Adrenal gland (tissue), 12 donors: Measurements from ENCODE around the gene MRPL17. TPM values are rescaled to one million over a fixed set of nuclear protein-coding genes. Genes with fewer than 3 reads are reported as not detected.
A peak's percentile ranks its signal among the peaks of the same experiment; 100 is the strongest.

Source experiments
- DNase-seq, 7 donors: peaks; one replicate each; pipeline ENCODE4 v3.0.0-alpha.2; 2019 to 2020
- H3K27ac ChIP-seq, 5 donors: fragments of 200-600 bp; sonication (generic) in 4 of 5; 1 replicate in 3 of 5; 2 replicates in 2 of 5; pipeline versions ENCODE4 v1.5.1 to v1.8.0; 2016 to 2020; ENCODE audit warnings: mild to moderate bottlenecking in 1 of 5
- H3K27me3 ChIP-seq: fragments of 200-600 bp; 2 replicates; pipeline ENCODE4 v1.8.0; 2021
- H3K36me3 ChIP-seq, 2 donors: fragments of 200-600 bp; replicated peaks in 1 of 2; 1 replicate in 1 of 2; 2 replicates in 1 of 2; pipeline versions ENCODE4 v1.5.1 to v1.8.0; 2018 to 2022
- H3K4me1 ChIP-seq, 2 donors: fragments of 200-600 bp; replicated peaks in 1 of 2; 1 replicate in 1 of 2; 2 replicates in 1 of 2; pipeline versions ENCODE4 v1.5.1 to v1.8.0; 2018 to 2021
- H3K4me3 ChIP-seq, 4 donors: fragments of 200-600 bp; sonication (generic) in 3 of 4; one replicate each; pipeline ENCODE4 v1.5.1; 2016 to 2018
- H3K9me3 ChIP-seq, 3 donors: fragments of 200-600 bp; sonication (generic) in 1 of 3; replicated peaks in 1 of 3; 1 replicate in 2 of 3; 2 replicates in 1 of 3; pipeline versions ENCODE4 v1.5.1 to v1.8.0; 2016 to 2021
- CTCF ChIP-seq, 6 experiments: fragments of 450-650 bp in 4 of 6; fragments of 200-600 bp in 2 of 6; sonication (generic) in 1 of 6; IDR thresholded peaks; 1 replicate in 5 of 6; 2 replicates in 1 of 6; pipeline versions ENCODE4 v1.5.1 to v1.8.0; 2016 to 2021; ENCODE audit warnings: antibody characterized with exemption in 6 of 6, mild to moderate bottlenecking in 2 of 6, moderate library complexity in 1 of 6
- POLR2A ChIP-seq, 2 donors: fragments of 450-650 bp; IDR thresholded peaks; one replicate each; pipeline ENCODE4 v1.6.1; 2017; ENCODE audit warnings: antibody characterized with exemption in 2 of 2, mild to moderate bottlenecking in 2 of 2, moderate library complexity in 1 of 2
- WGBS, 4 donors: extraction: QIAGEN DNeasy Blood & Tissue Kit in 2 of 4; methylation state at CpG; one replicate each; pipeline versions ENCODE4 v1.1.5 to v1.1.7; 2013 to 2017; 5-methylcytosine and 5-hydroxymethylcytosine counted together
- intact Hi-C, 2 donors: fragments of 100-400 bp; cut with DNase I; formaldehyde crosslinking; loops; one replicate each; pipeline versions ENCODE4 v1.14.1 to v1.15.0; 2022 to 2023
- polyA plus RNA-seq, 3 donors: library from polyadenylated mRNA; stranded (reverse); fragments of 200-250 nt in 2 of 3; fragments of 350-450 nt in 1 of 3; fragmentation: Illumina TruSeq in 1 of 3; extraction: RNeasy Lipid Tissue Mini Kit (QIAGEN cat#74804) in 1 of 3; gene quantifications; one replicate each; pipeline ENCODE4 v1.2.3, GENCODE V29; 2013 to 2014
- total RNA-seq, 9 donors: library from RNA; depleted of rRNA in 4 of 9; stranded (reverse); fragments of >200 nt in 4 of 9; fragments of 120-200 nt in 1 of 9; fragmentation: NEBNext Ultra II Directional in 1 of 9; extraction: Animal tissue kit (Norgen Biotek cat#: 25700) in 1 of 9; gene quantifications; one replicate each; pipeline versions ENCODE4 v1.1.0 to v1.2.4, GENCODE V29; 2013 to 2023
- donor health status: healthy with polysubstance abuse.
- donor health status: Bipolar disorder and iron deficiency.
- donor health status: DM: yes; HTN: yes; CAD: no.
- donor health status: DM: no; HTN: no; CAD: no.
- donor health status: DM: no; HTN: no; CAD: no.
- donor health status: DM: yes; HTN: yes; CAD: no.

Gene MRPL17
- total and polyA plus RNA-seq, 12 donors = 51.2 to 532 (median 80.6) TPM

- 80 to 86% (median 83%) methylated on average over 5 of the region's 5 CpGs for WGBS, 4 donors
- Histone ChIP-seq H3K27me3 (no peaks in the 10 kb centered on the region), H3K9me3 (no peaks in the 10 kb centered on the region), H3K27ac (no peak overlapping the region), H3K4me3 (no peak overlapping the region), H3K36me3 (no peaks in the 10 kb centered on the region), H3K4me1 (no peaks in the 10 kb centered on the region)
- intact Hi-C loops = no loop called here
- TF ChIP-seq POLR2A (IDR thresholded peaks at IDR 0.05) (no peak), CTCF (IDR thresholded peaks at IDR 0.05) (no peak)
- no peak for DNase-seq
Measured at GRCh38 chr11:6656936-6657335, 26.2 kb downstream of the MRPL17 start.

GRCh38 chr11:6656584-6656915 is 26.6 kb downstream of the MRPL17 start:
- WGBS, 4 donors = 64 to 79% (median 71%) methylated on average over 4 of the region's 4 CpGs
- intact Hi-C loops = no loop called here
- DNase-seq = no peak
- TF ChIP-seq POLR2A (IDR thresholded peaks at IDR 0.05) (no peak), CTCF (IDR thresholded peaks at IDR 0.05) (no peak)
- Histone ChIP-seq H3K27ac (no peak overlapping the region), H3K9me3 (no peaks in the 10 kb centered on the region), H3K27me3 (no peaks in the 10 kb centered on the region), H3K4me3 (no peak overlapping the region), H3K4me1 (no peaks in the 10 kb centered on the region), H3K36me3 (no peaks in the 10 kb centered on the region)

GRCh38 chr11:6655790-6656583 is 27.2 kb downstream of the MRPL17 start, which contains the start of gene DCHS1:
Gene DCHS1 (minus strand): TSS chr11:6655809. CDS start chr11:6641613, 14,196 bp downstream.
- Histone ChIP-seq H3K4me1 (no peaks in the 10 kb centered on the region), H3K4me3 (peak within 1 kb of the TSS in 1 of 4 donors; percentile 56), H3K27me3 (no peaks in the 10 kb centered on the region), H3K27ac (peak within 1 kb of the TSS in 1 of 5 donors; percentile 76), H3K36me3 (no peaks in the 10 kb centered on the region), H3K9me3 (no peaks in the 10 kb centered on the region)
- TF ChIP-seq CTCF (IDR thresholded peaks at IDR 0.05) (no peak), POLR2A (IDR thresholded peaks at IDR 0.05) (no peak)
- WGBS, 4 donors = 14 to 26% (median 24%) methylated on average over 16 to 38 of the region's 56 CpGs
- DNase-seq = peak in 1 of 7 donors; percentile 19
- intact Hi-C loops = no loop called here

GRCh38 chr11:6655020-6655789 is 27.9 kb downstream of the MRPL17 start:
- intact Hi-C loops = no loop called here
- Histone ChIP-seq H3K4me3 (peak overlapping the region in 1 of 4 donors; percentile 56), H3K9me3 (no peaks in the 10 kb centered on the region), H3K36me3 (no peaks in the 10 kb centered on the region), H3K4me1 (no peaks in the 10 kb centered on the region), H3K27me3 (no peaks in the 10 kb centered on the region), H3K27ac (peak overlapping the region in 1 of 5 donors; percentile 76)
- no peak for TF ChIP-seq POLR2A (IDR thresholded peaks at IDR 0.05)
- TF ChIP-seq CTCF (IDR thresholded peaks at IDR 0.05) = no peak
- 3 to 30% (median 8%) methylated on average over 8 to 84 of the region's 84 CpGs for WGBS, 4 donors
- peak in 3 of 7 donors; percentile 29 to 48 (median 32) for DNase-seq
